Epithelial cell of esophagus (primary cell): ENCODE results near the gene ERG.

Experiments
- DNase-seq: peaks from one replicate; pipeline ENCODE4 v3.0.0; 2010; ENCODE audit warnings: low read depth
- H3K4me3 ChIP-seq: 2 replicates; pipeline ENCODE4 v1.5.1; 2011; ENCODE audit warnings: mild to moderate bottlenecking, low read length, control low read depth
- TF ChIP-seq, protein P1 (sequence below): IDR thresholded peaks from 2 replicates; pipeline ENCODE4 v1.5.1; 2011; ENCODE audit warnings: low read depth, mild to moderate bottlenecking, low read length, control low read depth, inconsistent platforms; ENCODE audit not compliant: insufficient read depth; ENCODE audit errors: missing control alignments

The ERG gene

DNA sequence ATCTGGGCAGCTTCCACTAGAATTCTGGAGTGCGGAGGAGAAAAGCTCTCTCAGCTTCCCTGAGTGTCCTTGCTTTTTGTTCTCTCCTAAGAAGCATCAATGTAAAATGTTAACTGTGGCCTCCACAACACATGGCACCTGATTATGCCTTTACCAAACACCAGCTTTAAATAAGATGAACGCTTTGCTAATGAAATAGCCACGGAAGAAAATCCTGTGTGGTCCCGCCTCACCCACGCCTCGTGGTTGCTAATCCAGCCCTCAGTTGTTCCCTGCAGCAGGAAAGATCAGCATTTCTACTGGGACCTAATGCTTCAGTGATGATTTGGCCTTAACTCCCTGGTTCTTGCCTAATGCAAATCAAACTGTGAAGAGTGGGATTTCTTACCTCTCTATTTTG is 1.8 kb upstream of the ERG start:
- DNase-seq, result no peak
- H3K4me3 ChIP-seq, result no peak overlapping the region
- TF ChIP-seq, protein P1, sequence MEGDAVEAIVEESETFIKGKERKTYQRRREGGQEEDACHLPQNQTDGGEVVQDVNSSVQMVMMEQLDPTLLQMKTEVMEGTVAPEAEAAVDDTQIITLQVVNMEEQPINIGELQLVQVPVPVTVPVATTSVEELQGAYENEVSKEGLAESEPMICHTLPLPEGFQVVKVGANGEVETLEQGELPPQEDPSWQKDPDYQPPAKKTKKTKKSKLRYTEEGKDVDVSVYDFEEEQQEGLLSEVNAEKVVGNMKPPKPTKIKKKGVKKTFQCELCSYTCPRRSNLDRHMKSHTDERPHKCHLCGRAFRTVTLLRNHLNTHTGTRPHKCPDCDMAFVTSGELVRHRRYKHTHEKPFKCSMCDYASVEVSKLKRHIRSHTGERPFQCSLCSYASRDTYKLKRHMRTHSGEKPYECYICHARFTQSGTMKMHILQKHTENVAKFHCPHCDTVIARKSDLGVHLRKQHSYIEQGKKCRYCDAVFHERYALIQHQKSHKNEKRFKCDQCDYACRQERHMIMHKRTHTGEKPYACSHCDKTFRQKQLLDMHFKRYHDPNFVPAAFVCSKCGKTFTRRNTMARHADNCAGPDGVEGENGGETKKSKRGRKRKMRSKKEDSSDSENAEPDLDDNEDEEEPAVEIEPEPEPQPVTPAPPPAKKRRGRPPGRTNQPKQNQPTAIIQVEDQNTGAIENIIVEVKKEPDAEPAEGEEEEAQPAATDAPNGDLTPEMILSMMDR, result no peak

DNA sequence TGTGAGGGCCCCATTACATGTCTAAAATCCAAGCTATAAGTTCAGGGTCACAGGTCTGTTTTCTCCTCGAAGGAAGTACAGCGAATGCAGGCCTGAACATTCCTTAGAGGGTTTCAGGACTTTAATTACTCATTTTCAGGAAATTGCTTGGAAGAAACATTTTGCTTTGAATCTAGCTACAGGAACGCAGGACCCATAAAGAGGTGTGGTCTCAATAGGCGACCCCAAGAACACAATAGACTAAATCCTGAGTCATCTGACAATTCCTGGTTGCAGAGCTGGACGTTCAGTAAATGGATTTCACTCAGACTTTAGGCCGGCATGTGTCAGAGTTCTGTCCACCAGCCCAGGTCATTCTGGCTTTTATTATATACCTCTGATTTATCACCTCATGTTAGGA is 1.0 kb upstream of the ERG start:
- no peak overlapping the region for H3K4me3 ChIP-seq
- DNase-seq, result no peak
- TF ChIP-seq, protein P1, result no peak

DNA sequence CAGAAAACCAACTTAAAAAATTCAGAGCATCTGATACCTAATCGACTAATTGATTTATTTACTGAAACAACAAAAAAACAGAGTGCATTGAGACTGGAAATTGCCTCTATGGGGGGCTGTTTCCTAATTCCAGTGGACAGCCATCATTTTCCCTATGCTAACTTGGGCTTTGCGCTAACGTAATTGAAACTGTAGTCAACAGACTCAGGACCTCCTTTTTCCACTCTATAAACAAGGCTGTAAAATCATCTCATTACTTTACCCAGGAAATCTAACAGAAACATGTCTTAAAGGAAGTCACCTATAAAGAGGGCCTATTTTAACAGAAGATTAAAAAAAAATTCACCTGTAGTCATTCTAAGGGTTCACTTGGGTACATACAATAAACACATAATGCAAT is 2.1 kb downstream of the ERG start:
- H3K4me3 ChIP-seq, result no peak overlapping the region
- no peak for DNase-seq
- TF ChIP-seq, protein P1, result no peak

DNA sequence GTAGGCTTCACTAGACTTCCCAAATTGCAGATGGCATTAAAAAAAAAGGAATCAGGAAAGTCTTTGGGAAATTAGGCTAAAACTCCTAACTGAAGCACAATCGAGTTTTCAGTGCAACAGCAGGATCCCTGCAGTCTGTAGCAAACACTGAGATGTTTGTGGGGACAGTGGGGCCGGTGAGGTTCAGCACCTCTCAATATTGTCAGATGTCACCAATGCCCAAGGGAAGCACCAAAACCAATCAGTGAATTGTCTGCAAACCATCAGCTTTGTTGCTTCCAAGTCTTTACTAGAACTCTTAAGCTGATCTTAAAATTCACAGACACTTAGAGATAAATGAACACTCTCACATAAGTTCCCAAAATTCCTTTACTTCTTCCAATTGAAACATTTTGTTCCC is 2.6 kb downstream of the ERG start:
- H3K4me3 ChIP-seq, result no peak overlapping the region
- no peak for DNase-seq
- TF ChIP-seq, protein P1, result no peak

DNA sequence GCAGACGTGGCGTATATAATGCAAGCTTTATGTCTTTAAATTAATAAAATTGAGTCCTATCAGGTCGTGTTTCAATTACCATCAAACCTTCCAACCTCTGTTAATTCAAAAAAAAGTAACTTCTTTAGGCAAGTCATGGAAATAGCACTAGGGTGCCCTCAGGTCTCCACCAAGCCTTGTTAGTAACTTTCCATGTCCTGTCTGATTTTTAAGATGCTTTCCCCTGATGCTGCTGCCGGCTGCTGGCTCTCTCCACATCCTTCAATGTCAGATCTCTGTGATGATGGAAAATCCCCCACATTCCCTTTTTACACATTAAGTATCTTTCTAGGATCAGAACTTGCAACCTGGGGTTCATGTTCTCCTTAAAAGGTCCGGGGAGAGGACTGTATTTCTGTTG is 3.0 kb downstream of the ERG start:
- H3K4me3 ChIP-seq, result no peak overlapping the region
- DNase-seq, result no peak
- TF ChIP-seq, protein P1, result no peak

DNA sequence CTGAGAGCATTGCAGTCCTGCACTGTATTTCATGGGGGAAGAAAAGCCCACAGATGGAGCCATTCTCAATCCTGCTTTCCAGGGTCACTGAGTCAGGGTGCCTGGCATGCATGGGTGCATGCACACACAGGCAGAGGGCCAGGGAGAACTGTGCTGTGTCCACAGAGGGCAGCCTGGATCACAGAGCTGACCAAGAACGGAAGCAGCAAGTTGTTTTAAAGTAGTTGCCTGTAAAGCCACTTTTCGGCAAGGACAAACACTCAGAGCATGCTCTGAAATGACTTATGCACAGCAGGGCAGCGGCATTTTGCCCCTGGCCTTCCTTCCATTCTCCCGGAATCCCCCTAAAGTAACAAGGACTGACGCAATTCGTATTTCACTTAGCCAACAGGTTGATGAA is 3.6 kb downstream of the ERG start:
- H3K4me3 ChIP-seq, result no peak overlapping the region
- DNase-seq, result no peak
- TF ChIP-seq, protein P1, result no peak

DNA sequence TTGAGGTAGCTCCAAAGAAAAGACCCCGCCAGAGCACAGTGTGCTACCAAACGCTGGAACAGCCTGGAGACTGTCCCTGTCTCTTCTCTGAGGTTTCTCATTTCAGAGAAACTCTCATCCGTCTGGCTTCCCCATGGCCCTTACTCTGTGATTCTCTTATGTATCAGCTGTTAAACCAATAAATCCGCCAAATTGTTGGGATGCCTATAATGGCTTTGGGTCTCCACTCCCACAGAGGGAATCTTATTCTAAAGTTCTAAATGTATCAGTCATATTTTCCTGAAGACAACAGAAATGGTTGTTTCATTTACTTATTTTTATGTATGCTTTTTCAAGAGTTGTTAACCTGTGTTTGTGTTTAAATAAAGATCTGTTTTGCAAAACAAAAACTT is 4.0 kb downstream of the ERG start:
- H3K4me3 ChIP-seq, result no peak overlapping the region
- TF ChIP-seq, protein P1, result no peak

More for the DNA sequence above, 4.0 kb downstream of the ERG start:
- DNase-seq, result no peak
